K562 (cell line): Measurements from ENCODE around the gene NRG2. TPM values are rescaled to one million over a fixed set of nuclear protein-coding genes. Genes with fewer than 3 reads are reported as not detected.

Experiments used
- ATAC-seq: fragments of 200-7000 bp; cut with Tn5 transposase; 3 replicates; pipeline ENCODE4 v1.9.1; 2020; ENCODE audit warnings: moderate library complexity
- BruUV-seq: library from RNA; stranded (reverse); fragments of 400-500 nt; replicated peaks from 2 replicates; lab custom pipeline; 2021; lab: Mats Ljungman, UMichigan
- CTCF ChIA-PET: fragments of 300-600 bp; formaldehyde crosslinking; extraction: SDS; loops from one replicate; lab custom pipeline; 2021; ENCODE audit warnings: low intra/inter-chr PET ratio; lab: Yijun Ruan, JAX
- POLR2A ChIA-PET: fragments of 300-600, 350-650 bp; sonication (Branson Sonifier 250); formaldehyde crosslinking; extraction: SDS; loops from one replicate; lab custom pipeline; 2021; ENCODE audit warnings: antibody characterized with exemption, inconsistent platforms; lab: Yijun Ruan, JAX
- DNase-seq, 4 experiments: peaks; one replicate each; pipeline versions ENCODE4 v3.0.0 to v3.0.0-alpha.2; 2011 to 2018; ENCODE audit warnings: low spot score in 3 of 4, mixed read lengths in 3 of 4; ENCODE audit errors: extremely low read depth in 1 of 4
- FAIRE-seq: peaks from 2 replicates; lab custom pipeline; 2011; peaks lifted over from hg19 to GRCh38; lab: Jason Lieb, UNC
- H2AFZ ChIP-seq: 2 replicates; pipeline ENCODE4 v1.6.0; 2011; ENCODE audit warnings: low read depth, low read length, control low read depth, inconsistent platforms
- H3K27ac ChIP-seq: fragments of 200-600 bp; 3 replicates; pipeline ENCODE4 v1.8.0; 2011; ENCODE audit warnings: low read depth, mild to moderate bottlenecking, control low read depth, inconsistent platforms, low read length, moderate library complexity, mixed read lengths; ENCODE audit errors: extremely low read depth
- H3K27me3 ChIP-seq, 2 experiments: fragments of 300-600 bp in 1 of 2; 2 replicates in 1 of 2; 3 replicates in 1 of 2; pipeline versions ENCODE4 v1.6.0 to v1.8.0; 2011; ENCODE audit warnings: inconsistent platforms in 2 of 2, low read length in 2 of 2, mild to moderate bottlenecking in 1 of 2, mixed read lengths in 1 of 2, moderate library complexity in 1 of 2; ENCODE audit not compliant: control insufficient read depth in 2 of 2, insufficient read depth in 2 of 2
- H3K36me3 ChIP-seq: fragments of 300-600 bp; 3 replicates; pipeline ENCODE4 v1.8.0; 2011; ENCODE audit warnings: mild to moderate bottlenecking, low read length, inconsistent platforms; ENCODE audit not compliant: control insufficient read depth, insufficient read depth
- H3K4me1 ChIP-seq, 2 experiments: fragments of 200-600 bp in 1 of 2; replicated peaks in 1 of 2; 2 replicates in 1 of 2; 3 replicates in 1 of 2; pipeline versions ENCODE4 v1.5.1 to v1.8.0; 2011; ENCODE audit warnings: inconsistent platforms in 2 of 2, low read length in 2 of 2, mild to moderate bottlenecking in 1 of 2, mixed read lengths in 1 of 2, moderate library complexity in 1 of 2; ENCODE audit not compliant: control insufficient read depth in 2 of 2, insufficient read depth in 2 of 2
- H3K4me2 ChIP-seq: 2 replicates; pipeline ENCODE4 v1.6.1; 2011; ENCODE audit warnings: low read length, control low read depth, inconsistent platforms, mixed read lengths; ENCODE audit not compliant: insufficient read depth
- H3K4me3 ChIP-seq: fragments of 200-600 bp; sonication (generic), shearing (Covaris generic); 2 replicates; pipeline ENCODE4 v1.5.1; 2016; ENCODE audit warnings: control low read depth, inconsistent platforms
- H3K79me2 ChIP-seq: fragments of 200-600 bp; 3 replicates; pipeline ENCODE4 v1.8.0; 2011; ENCODE audit warnings: low read length, inconsistent platforms; ENCODE audit not compliant: control insufficient read depth, insufficient read depth
- H3K9ac ChIP-seq, 2 experiments: 2 replicates each; pipeline versions ENCODE4 v1.6.0 to v1.6.1; 2011; ENCODE audit warnings: low read depth in 2 of 2, low read length in 2 of 2, control low read depth in 1 of 2, inconsistent platforms in 1 of 2, mild to moderate bottlenecking in 1 of 2, mixed read lengths in 1 of 2; ENCODE audit not compliant: insufficient read depth in 1 of 2
- H3K9me1 ChIP-seq: one replicate; pipeline ENCODE4 v1.6.0; 2011; ENCODE audit warnings: inconsistent platforms, mild to moderate bottlenecking, low read length, moderate library complexity; ENCODE audit not compliant: control insufficient read depth, insufficient read depth
- H3K9me3 ChIP-seq: replicated peaks from 2 replicates; pipeline ENCODE4 v1.5.1; 2011; ENCODE audit warnings: low read depth, low read length, inconsistent platforms; ENCODE audit not compliant: control insufficient read depth, insufficient read depth
- H4K20me1 ChIP-seq: replicated peaks from 2 replicates; pipeline ENCODE4 v1.6.1; 2011; ENCODE audit warnings: low read length, inconsistent platforms, mixed read lengths; ENCODE audit not compliant: control insufficient read depth, insufficient read depth
- CHD4 ChIP-seq: fragments of 200-600 bp; sonication (generic); IDR thresholded peaks from 3 replicates; pipeline ENCODE4 v1.6.1; 2012; ENCODE audit warnings: low read depth, mild to moderate bottlenecking, mixed read lengths, low read length, inconsistent platforms; ENCODE audit not compliant: insufficient read depth, insufficient replicate concordance, poor library complexity, severe bottlenecking
- HCFC1 ChIP-seq: IDR thresholded peaks from 2 replicates; pipeline ENCODE4 v1.6.1; 2012; ENCODE audit warnings: low read depth, low read length, improper control_type of control experiment
- KDM2B ChIP-seq: fragments of 250-450 bp; sonication (Bioruptor Pico); IDR thresholded peaks from 2 replicates; pipeline ENCODE4 v1.8.0; 2021; ENCODE audit warnings: mild to moderate bottlenecking, moderate library complexity
- NR1H2 ChIP-seq: sonication (generic); formaldehyde crosslinking; IDR thresholded peaks from 2 replicates; pipeline ENCODE4 v1.4.0; 2020; ENCODE audit warnings: mild to moderate bottlenecking, missing genetic modification reagents
- NR2C2 ChIP-seq, 2 experiments: fragments of 200-800 bp in 1 of 2; sonication (Bioruptor generic) in 1 of 2; sonication (generic) in 1 of 2; formaldehyde crosslinking in 1 of 2; IDR thresholded peaks; 2 replicates each; pipeline versions ENCODE4 v1.6.1 to v1.8.0; 2016 to 2022; ENCODE audit warnings: mild to moderate bottlenecking in 1 of 2, missing compliant biosample characterization in 1 of 2, missing genetic modification characterization in 1 of 2, missing genetic modification reagents in 1 of 2
- PBX2 ChIP-seq, 2 experiments: IDR thresholded peaks in 1 of 2; conservative IDR thresholded peaks in 1 of 2; 2 replicates each; pipeline ENCODE4 v1.6.1; 2016; ENCODE audit warnings: low read depth in 2 of 2, mild to moderate bottlenecking in 1 of 2, missing compliant biosample characterization in 1 of 2, missing genetic modification characterization in 1 of 2, moderate library complexity in 1 of 2
- PHB ChIP-seq: fragments of 250-450 bp; sonication (Bioruptor Pico); IDR thresholded peaks from 2 replicates; pipeline ENCODE4 v1.5.0; 2021
- PREB ChIP-seq: sonication (generic); formaldehyde crosslinking; IDR thresholded peaks from 2 replicates; pipeline ENCODE4 v1.8.1; 2023; ENCODE audit warnings: mild to moderate bottlenecking, missing genetic modification reagents
- PTTG1 ChIP-seq: fragments of 450-650 bp; IDR thresholded peaks from 2 replicates; pipeline ENCODE4 v1.6.1; 2016; ENCODE audit warnings: low read depth, mild to moderate bottlenecking, missing genetic modification characterization, missing compliant biosample characterization
- TEAD4 ChIP-seq, 2 experiments: sonication (generic) in 1 of 2; formaldehyde crosslinking in 1 of 2; IDR thresholded peaks; 2 replicates each; pipeline versions ENCODE4 v1.6.1 to v1.8.0; 2012 to 2022; ENCODE audit warnings: borderline replicate concordance in 1 of 2, inconsistent platforms in 1 of 2, low read length in 1 of 2, mild to moderate bottlenecking in 1 of 2, missing genetic modification reagents in 1 of 2
- WGBS: fragments of 100-300 bp; shearing (Covaris generic); methylation state at CpG from one replicate; pipeline ENCODE4 v1.1.6; 2016; ENCODE audit warnings: low coverage, mixed read lengths; ENCODE audit not compliant: insufficient coverage; ENCODE audit errors: missing lambda C conversion rate; 5-methylcytosine and 5-hydroxymethylcytosine counted together
- in situ Hi-C: fragments of 300-500 bp; cut with MboI; formaldehyde crosslinking; loops from 4 replicates; pipeline ENCODE4 v1.15.0; 2018; ENCODE audit warnings: inconsistent platforms, mixed read lengths
- intact Hi-C: fragments of 100-400 bp; cut with micrococcal nuclease; formaldehyde crosslinking; loops from 2 replicates; pipeline ENCODE4 v1.14.2; 2022
- polyA plus RNA-seq, 8 experiments: library from polyadenylated mRNA; depleted of rRNA in 4 of 8; stranded (reverse) in 5 of 8; unstranded in 3 of 8; fragments of >200 nt; fragmentation: Nextera tagmentation in 2 of 8; fragmentation: Illumina TruSeq in 1 of 8; extraction: Ambion mirVana in 2 of 8; extraction: Trizol in 1 of 8; gene quantifications; 2 replicates each; pipeline versions ENCODE4 v1.2.1 to v1.2.3, GENCODE V29; 2011 to 2014; ENCODE audit warnings: inconsistent platforms in 1 of 8, missing spikeins in 1 of 8
- total RNA-seq, 7 experiments: library from RNA; depleted of rRNA in 6 of 7; stranded (reverse); fragments of >200 nt in 6 of 7; fragmentation: Illumina TruSeq in 2 of 7; extraction: Trizol in 2 of 7; gene quantifications; 2 replicates each; pipeline versions ENCODE4 v1.2.1 to v1.2.3, GENCODE V29; 2011 to 2021; ENCODE audit warnings: low replicate concordance in 1 of 7
- TF ChIP-seq, protein P1 (sequence below): fragments of 250-450 bp; sonication (Bioruptor Pico); IDR thresholded peaks from 2 replicates; pipeline ENCODE4 v1.8.0; 2022; ENCODE audit warnings: inconsistent platforms

The NRG2 gene
- total and polyA plus RNA-seq, 9 of the 15 experiments (the other 6 are each of a cell fraction or from before 2014, with no cell fraction given) = not detected

DNA sequence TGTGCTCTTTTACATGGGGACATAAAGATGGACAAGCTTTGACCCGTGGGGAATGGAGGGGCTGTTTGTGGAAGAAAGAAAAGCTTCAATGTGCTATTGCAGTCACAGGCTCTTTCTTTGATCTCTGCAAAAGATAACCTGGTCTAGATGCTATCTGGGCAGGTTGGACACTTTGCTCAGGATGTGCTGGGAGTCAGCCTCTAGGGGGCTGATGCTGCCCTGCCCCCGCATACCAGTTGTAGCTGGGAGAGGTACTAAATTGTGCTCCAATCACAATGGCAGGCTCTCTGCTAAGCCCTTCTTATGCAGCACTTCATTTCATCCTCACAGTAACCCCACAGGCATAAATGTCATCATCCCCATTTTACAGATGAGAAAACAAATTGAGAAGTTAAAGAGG is 180.3 kb downstream of the NRG2 start:
- Histone ChIP-seq H3K4me2 (no peak overlapping the region), H3K9me3 (no peaks in the 10 kb centered on the region), H3K9me1 (no peaks in the 10 kb centered on the region), H3K4me3 (no peak overlapping the region), H3K79me2 (no peaks in the 10 kb centered on the region), H3K27me3 (peaks cover 0 to 39% of the 10 kb centered on the region in 2 experiments; a peak in 3 of 5 replicates), H2AFZ (no peak overlapping the region), H3K9ac (no peak overlapping the region), H3K27ac (no peak overlapping the region), H3K36me3 (no peaks in the 10 kb centered on the region), H3K4me1 (no peaks in the 10 kb centered on the region), H4K20me1 (0 out of 2 replicates have a peak, but pooled peaks cover 2% of the 10 kb centered on the region)
- FAIRE-seq (no peak), ATAC-seq (no peak), DNase-seq (peak in 1 of 4 experiments; percentile 34)
- in situ Hi-C loops = no loop called here
- TF ChIP-seq NR1H2 (no peak), TEAD4 (IDR thresholded peaks at IDR 0.05; ENCODE audit: low read length) (no peak), TEAD4 (CRISPR knock-in tag; IDR thresholded peaks at IDR 0.05; ENCODE audit: borderline replicate concordance) (no peak), PREB (CRISPR knock-in tag) (no peak), NR2C2 (CRISPR knock-in tag; IDR thresholded peaks at IDR 0.05) (no peak), NR2C2 (tag; IDR thresholded peaks at IDR 0.05) (no peak), CHD4 (no peak), HCFC1 (no peak), KDM2B (CRISPR knock-in tag) (no peak), PTTG1 (tag) (no peak), PHB (CRISPR knock-in tag) (no peak), PBX2 (CRISPR knock-in tag; IDR thresholded peaks at IDR 0.05; ENCODE audit: low read depth) (no peak), PBX2 (tag; conservative IDR thresholded peaks at IDR 0.05; ENCODE audit: low read depth) (no peak)
- TF ChIP-seq, protein P1, sequence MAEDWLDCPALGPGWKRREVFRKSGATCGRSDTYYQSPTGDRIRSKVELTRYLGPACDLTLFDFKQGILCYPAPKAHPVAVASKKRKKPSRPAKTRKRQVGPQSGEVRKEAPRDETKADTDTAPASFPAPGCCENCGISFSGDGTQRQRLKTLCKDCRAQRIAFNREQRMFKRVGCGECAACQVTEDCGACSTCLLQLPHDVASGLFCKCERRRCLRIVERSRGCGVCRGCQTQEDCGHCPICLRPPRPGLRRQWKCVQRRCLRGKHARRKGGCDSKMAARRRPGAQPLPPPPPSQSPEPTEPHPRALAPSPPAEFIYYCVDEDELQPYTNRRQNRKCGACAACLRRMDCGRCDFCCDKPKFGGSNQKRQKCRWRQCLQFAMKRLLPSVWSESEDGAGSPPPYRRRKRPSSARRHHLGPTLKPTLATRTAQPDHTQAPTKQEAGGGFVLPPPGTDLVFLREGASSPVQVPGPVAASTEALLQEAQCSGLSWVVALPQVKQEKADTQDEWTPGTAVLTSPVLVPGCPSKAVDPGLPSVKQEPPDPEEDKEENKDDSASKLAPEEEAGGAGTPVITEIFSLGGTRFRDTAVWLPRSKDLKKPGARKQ (CRISPR knock-in tag) = no peak
- intact Hi-C loops = loop anchor here (5.0 kb wide), 1 partner anchor 226 kb away; no protein-coding TSS in a partner anchor
- 0% methylated on average over 2 of the region's 2 CpGs for WGBS
- POLR2A ChIA-PET = interaction anchor here (0.5 to 1.3 kb wide), 2 partner anchors 10 to 545 kb away, joined by 4 to 5 read pairs; no protein-coding TSS in a partner anchor
- CTCF ChIA-PET = interaction anchor here (2.7 kb wide), 1 partner anchor 75 kb away, joined by 23 read pairs; no protein-coding TSS in a partner anchor
- no TSS peak for BruUV-seq
